ENCODE results near the gene PHAF1.

PHAF1 gene

GRCh38 chr16:67109407-67110135, at the start of gene PHAF1:
TSS of gene PHAF1 (plus strand) at chr16:67109941. CDS start at chr16:67110176, 235 bp downstream.
- peak; percentile 67 for DNase-seq (ENCODE audit: low read depth)

GRCh38 chr16:67063008-67063407, 46.7 kb upstream of the PHAF1 start:
- no peak for DNase-seq (ENCODE audit: low read depth)

- no peak for DNase-seq (ENCODE audit: low read depth)
Measured at GRCh38 chr16:67068212-67068753, 41.5 kb upstream of the PHAF1 start.

- no peak for DNase-seq (ENCODE audit: low read depth)
Measured at GRCh38 chr16:67071476-67072048, 38.2 kb upstream of the PHAF1 start.

- DNase-seq (ENCODE audit: low read depth): no peak
Measured at GRCh38 chr16:67075331-67075730, 34.4 kb upstream of the PHAF1 start.

- DNase-seq (ENCODE audit: low read depth): no peak
Measured at GRCh38 chr16:67077871-67078270, 31.9 kb upstream of the PHAF1 start.

- no peak for DNase-seq (ENCODE audit: low read depth)
Measured at GRCh38 chr16:67082100-67082499, 27.6 kb upstream of the PHAF1 start.

- no peak for DNase-seq (ENCODE audit: low read depth)
Measured at GRCh38 chr16:67082891-67083290, 26.9 kb upstream of the PHAF1 start.

GRCh38 chr16:67084345-67085028, 25.3 kb upstream of the PHAF1 start:
- no peak for DNase-seq (ENCODE audit: low read depth)

GRCh38 chr16:67086822-67087221, 22.9 kb upstream of the PHAF1 start:
- DNase-seq (ENCODE audit: low read depth): no peak

GRCh38 chr16:67087291-67087690, 22.4 kb upstream of the PHAF1 start:
- no peak for DNase-seq (ENCODE audit: low read depth)

GRCh38 chr16:67087803-67088202, 21.9 kb upstream of the PHAF1 start:
- no peak for DNase-seq (ENCODE audit: low read depth)

- DNase-seq (ENCODE audit: low read depth): no peak
Measured at GRCh38 chr16:67088551-67088950, 21.2 kb upstream of the PHAF1 start.

GRCh38 chr16:67089101-67089500, 20.6 kb upstream of the PHAF1 start:
- DNase-seq (ENCODE audit: low read depth): no peak

GRCh38 chr16:67091906-67092566, 17.7 kb upstream of the PHAF1 start:
- no peak for DNase-seq (ENCODE audit: low read depth)

GRCh38 chr16:67093098-67093726, 16.5 kb upstream of the PHAF1 start:
- no peak for DNase-seq (ENCODE audit: low read depth)

GRCh38 chr16:67098599-67098998, 11.1 kb upstream of the PHAF1 start:
- DNase-seq (ENCODE audit: low read depth): no peak

- no peak for DNase-seq (ENCODE audit: low read depth)
Measured at GRCh38 chr16:67100569-67101310, 9.0 kb upstream of the PHAF1 start.

- no peak for DNase-seq (ENCODE audit: low read depth)
Measured at GRCh38 chr16:67101311-67102082, 8.2 kb upstream of the PHAF1 start.

- no peak for DNase-seq (ENCODE audit: low read depth)
Measured at GRCh38 chr16:67104061-67104460, 5.7 kb upstream of the PHAF1 start.

All from HS-27A (cell line).